GM13976 (cell line): Measurements from ENCODE around the gene LRP5.

Source experiments
- DNase-seq: peaks from one replicate; pipeline ENCODE4 v3.0.0; 2012; ENCODE audit warnings: low spot score
- in situ Hi-C: fragments of 300-500 bp; cut with MboI; formaldehyde crosslinking; loops from one replicate; pipeline ENCODE4 v1.12.0; 2022; ENCODE audit warnings: low sequenced_read_pairs, mixed read lengths, inconsistent platforms; ENCODE audit not compliant: unreplicated experiment
- TF ChIP-seq, protein P1 (sequence below): IDR thresholded peaks from 2 replicates; pipeline ENCODE4 v1.5.1; 2012; ENCODE audit warnings: borderline replicate concordance, mild to moderate bottlenecking; ENCODE audit not compliant: insufficient read depth; ENCODE audit errors: extremely low read depth, missing control alignments, control extremely low read depth

Gene LRP5

DNA sequence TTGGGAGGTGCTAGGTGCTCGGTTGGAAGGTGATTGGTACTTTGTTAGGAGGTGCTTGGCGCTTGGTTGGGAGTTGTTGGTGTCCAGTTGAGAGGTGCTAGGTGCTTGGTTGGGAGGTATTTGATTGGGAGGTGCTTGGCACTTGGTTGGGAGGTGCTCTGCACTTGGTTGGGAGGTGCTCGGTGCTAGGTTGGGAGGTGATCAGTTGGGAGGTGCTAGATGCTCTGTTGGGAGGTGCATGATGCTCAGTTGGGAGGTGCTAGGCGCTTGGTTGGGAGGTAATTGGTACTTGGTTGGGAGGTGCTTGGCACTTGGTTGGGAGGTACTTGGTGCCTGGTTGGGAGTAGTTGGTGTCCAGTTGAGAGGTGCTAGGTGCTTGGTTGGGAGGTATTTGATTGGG is 40.2 kb downstream of the LRP5 start:
- TF ChIP-seq, protein P1, sequence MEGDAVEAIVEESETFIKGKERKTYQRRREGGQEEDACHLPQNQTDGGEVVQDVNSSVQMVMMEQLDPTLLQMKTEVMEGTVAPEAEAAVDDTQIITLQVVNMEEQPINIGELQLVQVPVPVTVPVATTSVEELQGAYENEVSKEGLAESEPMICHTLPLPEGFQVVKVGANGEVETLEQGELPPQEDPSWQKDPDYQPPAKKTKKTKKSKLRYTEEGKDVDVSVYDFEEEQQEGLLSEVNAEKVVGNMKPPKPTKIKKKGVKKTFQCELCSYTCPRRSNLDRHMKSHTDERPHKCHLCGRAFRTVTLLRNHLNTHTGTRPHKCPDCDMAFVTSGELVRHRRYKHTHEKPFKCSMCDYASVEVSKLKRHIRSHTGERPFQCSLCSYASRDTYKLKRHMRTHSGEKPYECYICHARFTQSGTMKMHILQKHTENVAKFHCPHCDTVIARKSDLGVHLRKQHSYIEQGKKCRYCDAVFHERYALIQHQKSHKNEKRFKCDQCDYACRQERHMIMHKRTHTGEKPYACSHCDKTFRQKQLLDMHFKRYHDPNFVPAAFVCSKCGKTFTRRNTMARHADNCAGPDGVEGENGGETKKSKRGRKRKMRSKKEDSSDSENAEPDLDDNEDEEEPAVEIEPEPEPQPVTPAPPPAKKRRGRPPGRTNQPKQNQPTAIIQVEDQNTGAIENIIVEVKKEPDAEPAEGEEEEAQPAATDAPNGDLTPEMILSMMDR: no peak
- in situ Hi-C loops: no loop called here
- DNase-seq: no peak

DNA sequence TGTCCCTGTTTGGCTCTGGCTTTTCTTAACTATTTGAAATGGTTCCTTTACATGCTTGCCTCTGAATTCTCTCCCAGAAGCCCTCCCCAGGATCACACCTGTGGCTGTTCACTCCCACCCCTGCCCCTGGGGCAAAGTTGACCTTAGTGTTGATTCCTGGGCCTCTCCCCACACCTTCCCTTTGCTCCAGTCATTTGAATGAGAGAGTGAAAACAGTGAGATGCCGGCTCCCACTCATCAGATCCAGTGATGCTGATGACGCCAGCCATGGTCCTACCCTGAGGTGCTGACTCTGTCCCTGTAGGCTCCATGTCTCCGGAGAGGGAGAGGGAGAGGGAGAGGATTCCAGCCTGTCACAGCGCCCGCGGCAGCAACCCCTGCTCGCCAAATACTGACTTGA is 40.7 kb downstream of the LRP5 start:
- no peak for DNase-seq
- TF ChIP-seq, protein P1: no peak
- in situ Hi-C loops: no loop called here

DNA sequence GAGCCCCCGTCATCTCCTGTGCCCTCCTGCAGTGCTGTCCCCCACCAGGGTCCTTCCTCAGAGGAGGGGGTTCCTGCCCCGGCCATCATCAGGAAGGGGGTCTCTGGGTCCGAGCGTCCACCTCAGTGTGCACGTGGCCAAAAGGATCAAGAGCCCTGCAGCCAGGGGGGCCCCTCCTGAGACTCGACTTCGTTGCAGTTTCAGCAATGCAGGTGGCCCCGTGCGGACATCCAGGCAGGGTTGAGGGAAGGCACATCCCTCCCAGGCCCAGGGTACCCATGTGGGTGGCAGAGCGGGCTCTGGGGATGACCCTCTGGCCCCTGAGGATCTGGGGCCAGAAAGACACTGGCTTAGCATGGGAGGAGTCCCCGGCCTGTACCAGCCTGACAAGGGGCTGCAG is 41.3 kb downstream of the LRP5 start:
- no peak for DNase-seq
- in situ Hi-C loops: no loop called here
- TF ChIP-seq, protein P1: no peak

DNA sequence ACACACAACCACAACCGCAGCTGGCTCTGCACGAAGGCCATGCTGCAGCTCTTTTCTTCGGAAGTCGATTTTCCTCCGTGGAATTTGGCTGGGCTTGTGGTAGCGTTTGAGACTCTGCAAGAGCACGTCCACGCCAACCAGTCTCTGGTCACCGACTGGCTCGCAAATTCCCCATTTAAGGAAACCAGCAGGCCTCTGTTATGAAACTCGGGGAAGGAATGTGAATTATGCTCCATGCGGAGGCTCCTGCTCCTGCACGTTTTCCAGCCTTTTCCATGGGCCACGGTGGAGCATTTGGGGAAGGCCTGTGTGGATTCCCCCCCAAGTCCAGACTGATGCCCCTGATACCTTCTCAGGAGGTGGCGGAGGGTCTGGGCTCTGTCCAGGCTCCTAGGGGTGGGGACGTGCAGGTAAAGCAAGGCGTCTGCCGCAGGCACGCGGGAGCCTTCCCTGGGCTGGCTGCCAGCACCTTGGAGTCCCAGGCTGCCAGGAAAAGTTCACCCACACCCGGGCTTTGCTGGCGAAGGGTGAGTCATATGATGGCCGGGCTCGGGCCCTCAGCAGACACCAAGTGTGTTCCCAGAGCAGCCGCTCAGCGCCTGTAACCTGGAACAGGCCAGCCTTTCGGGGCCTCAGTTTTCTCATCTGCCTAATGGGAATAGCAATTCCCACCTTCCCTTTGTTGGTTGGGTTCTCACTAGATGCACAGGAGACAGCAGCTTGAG is 41.9 kb downstream of the LRP5 start:
- TF ChIP-seq, protein P1: no peak
- no peak for DNase-seq
- in situ Hi-C loops: no loop called here

DNA sequence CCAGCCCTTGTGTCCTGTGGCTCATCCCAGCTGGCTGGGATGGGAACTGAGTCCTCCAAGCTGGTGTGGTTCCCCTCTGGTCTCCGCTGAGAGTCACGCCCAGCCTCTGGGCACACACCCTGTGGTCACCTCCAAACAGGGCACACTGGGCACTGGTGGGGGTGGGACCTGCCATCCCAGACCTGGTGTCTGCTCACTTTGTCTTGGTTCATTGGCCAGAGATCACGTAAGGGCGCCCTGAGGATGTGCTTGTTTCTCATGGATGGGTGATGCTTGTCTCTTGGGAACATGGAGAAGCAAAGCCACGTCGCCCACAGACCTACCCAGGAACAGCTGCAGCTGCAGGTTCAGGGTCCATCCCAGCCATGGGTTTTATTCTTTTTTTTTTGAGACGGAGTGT is 43.1 kb downstream of the LRP5 start:
- TF ChIP-seq, protein P1: no peak
- in situ Hi-C loops: no loop called here
- no peak for DNase-seq

DNA sequence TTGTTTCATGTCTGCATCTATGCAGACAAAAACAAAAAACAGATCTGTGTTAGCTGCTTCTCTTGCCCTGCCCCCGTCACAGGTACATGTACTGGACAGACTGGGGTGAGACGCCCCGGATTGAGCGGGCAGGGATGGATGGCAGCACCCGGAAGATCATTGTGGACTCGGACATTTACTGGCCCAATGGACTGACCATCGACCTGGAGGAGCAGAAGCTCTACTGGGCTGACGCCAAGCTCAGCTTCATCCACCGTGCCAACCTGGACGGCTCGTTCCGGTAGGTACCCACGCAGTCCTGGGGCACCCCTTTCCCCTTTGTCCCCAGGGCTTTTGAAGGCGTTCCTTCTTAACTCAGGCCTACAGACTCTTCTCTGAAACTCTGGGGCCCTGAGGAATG is 45.2 kb downstream of the LRP5 start:
- no peak for DNase-seq
- TF ChIP-seq, protein P1: no peak
- in situ Hi-C loops: no loop called here
